HepG2 (cell line): ENCODE data around the gene PREX1. TPM values are rescaled to one million over a fixed set of nuclear protein-coding genes. Genes with fewer than 3 reads are reported as not detected.

ENCODE experiments used
- CBX5 ChIP-seq: sonication (generic); formaldehyde crosslinking; IDR thresholded peaks from 2 replicates; pipeline ENCODE4 v1.4.0; 2020; ENCODE audit warnings: missing genetic modification reagents, borderline replicate concordance
- CEBPG ChIP-seq: IDR thresholded peaks from 2 replicates; pipeline ENCODE4 v1.6.1; 2016
- DMTF1 ChIP-seq: sonication (generic); formaldehyde crosslinking; IDR thresholded peaks from 2 replicates; pipeline ENCODE4 v1.4.0; 2020; ENCODE audit warnings: mild to moderate bottlenecking, missing genetic modification reagents
- DR1 ChIP-seq: sonication (generic); formaldehyde crosslinking; IDR thresholded peaks from 2 replicates; pipeline ENCODE4 v1.8.0; 2021; ENCODE audit warnings: mild to moderate bottlenecking, missing genetic modification reagents, inconsistent platforms
- GABPB1 ChIP-seq: IDR thresholded peaks from 2 replicates; pipeline ENCODE4 v1.6.1; 2016; ENCODE audit warnings: mild to moderate bottlenecking, missing genetic modification reagents, moderate library complexity, missing compliant biosample characterization
- PATZ1 ChIP-seq: sonication (generic); formaldehyde crosslinking; IDR thresholded peaks from 2 replicates; pipeline ENCODE4 v1.4.0; 2020; ENCODE audit warnings: missing genetic modification reagents
- PHF21A ChIP-seq: sonication (generic); formaldehyde crosslinking; IDR thresholded peaks from 2 replicates; pipeline ENCODE4 v1.5.0; 2020; ENCODE audit warnings: mild to moderate bottlenecking, missing genetic modification reagents
- RFX1 ChIP-seq: fragments of 450-650 bp; IDR thresholded peaks from 2 replicates; pipeline ENCODE4 v1.6.1; 2017
- RFX5 ChIP-seq: IDR thresholded peaks from 2 replicates; pipeline ENCODE4 v1.6.1; 2011; ENCODE audit warnings: low read depth, low read length, improper control_type of control experiment
- SNAI1 ChIP-seq: sonication (generic); formaldehyde crosslinking; IDR thresholded peaks from 2 replicates; pipeline ENCODE4 v1.5.0; 2020; ENCODE audit warnings: mild to moderate bottlenecking, missing genetic modification reagents, borderline replicate concordance
- SOX13 ChIP-seq, 3 experiments: fragments of 450-650 bp in 1 of 3; sonication (generic) in 1 of 3; formaldehyde crosslinking in 1 of 3; IDR thresholded peaks in 2 of 3; conservative IDR thresholded peaks in 1 of 3; 2 replicates each; pipeline versions ENCODE4 v1.5.0 to v1.6.1; 2016 to 2020; ENCODE audit warnings: antibody characterized with exemption in 1 of 3, mild to moderate bottlenecking in 1 of 3, missing compliant biosample characterization in 1 of 3, missing genetic modification reagents in 1 of 3, moderate library complexity in 1 of 3
- ZFP91 ChIP-seq: sonication (generic); formaldehyde crosslinking; IDR thresholded peaks from 2 replicates; pipeline ENCODE4 v1.9.0; 2022; ENCODE audit warnings: missing genetic modification reagents, mild to moderate bottlenecking, borderline replicate concordance
- ZMYM3 ChIP-seq: sonication (generic); formaldehyde crosslinking; IDR thresholded peaks from 2 replicates; pipeline ENCODE4 v1.5.1; 2020; ENCODE audit warnings: mild to moderate bottlenecking, missing genetic modification reagents
- ZNF101 ChIP-seq: sonication (generic); formaldehyde crosslinking; IDR thresholded peaks from 2 replicates; pipeline ENCODE4 v1.4.0; 2020; ENCODE audit warnings: mild to moderate bottlenecking, low read depth, missing genetic modification reagents, borderline replicate concordance
- ZNF333 ChIP-seq: sonication (generic); formaldehyde crosslinking; IDR thresholded peaks from 2 replicates; pipeline ENCODE4 v1.4.0; 2020; ENCODE audit warnings: mild to moderate bottlenecking, missing genetic modification reagents, borderline replicate concordance
- ZNF501 ChIP-seq: sonication (generic); formaldehyde crosslinking; IDR thresholded peaks from 2 replicates; pipeline ENCODE4 v1.5.1; 2020; ENCODE audit warnings: mild to moderate bottlenecking, moderate library complexity, missing genetic modification reagents
- ZNF687 ChIP-seq: sonication (generic); formaldehyde crosslinking; IDR thresholded peaks from 2 replicates; pipeline ENCODE4 v1.5.1; 2020; ENCODE audit warnings: mild to moderate bottlenecking, missing genetic modification reagents, moderate library complexity
- ZNF792 ChIP-seq: IDR thresholded peaks from 2 replicates; pipeline ENCODE4 v1.6.1; 2016
- polyA plus RNA-seq, 8 experiments: library from polyadenylated mRNA; depleted of rRNA in 3 of 8; stranded (reverse) in 7 of 8; unstranded in 1 of 8; fragments of >200 nt; fragmentation: Illumina TruSeq in 4 of 8; extraction: Trizol in 4 of 8; gene quantifications; 2 replicates each; pipeline versions ENCODE4 v1.2.1 to v1.2.3, GENCODE V29; 2011 to 2016; ENCODE audit warnings: low read depth in 4 of 8, missing spikeins in 1 of 8, mixed read lengths in 1 of 8; ENCODE audit not compliant: insufficient read depth in 1 of 8
- total RNA-seq, 5 experiments: library from RNA; depleted of rRNA; stranded (reverse); fragments of >200 nt; fragmentation: Illumina TruSeq; extraction: Trizol; gene quantifications; 2 replicates each; pipeline ENCODE4 v1.2.3, GENCODE V29; 2016; ENCODE audit warnings: low read depth in 1 of 5

Gene PREX1
- total and polyA plus RNA-seq, 2 of the 13 experiments (the other 11 are each of a cell fraction or from before 2014, with no cell fraction given): 0.02 to 0.04 TPM

GRCh38 chr20:48697845-48698491 is 129.8 kb downstream of the PREX1 start (continued):
- TF ChIP-seq ZNF101 (CRISPR knock-in tag) (no peak), DR1 (CRISPR knock-in tag) (0 out of 2 replicates have a peak, but pooled peaks have one; percentile 55), ZNF501 (CRISPR knock-in tag) (peak; percentile 57), ZNF687 (CRISPR knock-in tag) (peak; percentile 51; the same call in 1 of the 2 replicates), DMTF1 (CRISPR knock-in tag) (no peak), PATZ1 (peak; percentile 73), SOX13 (IDR thresholded peaks at IDR 0.05) (no peak), SOX13 (CRISPR knock-in tag; conservative IDR thresholded peaks at IDR 0.05 in 1 of 2, IDR thresholded peaks at IDR 0.05 in 1 of 2) (0 out of 4 replicates have a peak, but pooled peaks of 1 of the 2 experiments have one; percentile 25), GABPB1 (CRISPR knock-in tag) (0 out of 2 replicates have a peak, but pooled peaks have one; percentile 13), CEBPG (CRISPR knock-in tag) (peak; percentile 94), ZNF792 (no peak), ZFP91 (CRISPR knock-in tag) (peak; percentile 42; the same call in 1 of the 2 replicates), RFX5 (peak; percentile 94), ZNF333 (0 out of 2 replicates have a peak, but pooled peaks have one; percentile 29), SNAI1 (peak; percentile 43; the same call in 1 of the 2 replicates), PHF21A (CRISPR knock-in tag) (0 out of 2 replicates have a peak, but pooled peaks have one; percentile 53), CBX5 (CRISPR knock-in tag) (peak; percentile 37; the same call in 1 of the 2 replicates), ZMYM3 (CRISPR knock-in tag) (peak; percentile 49; the same call in 1 of the 2 replicates), RFX1 (no peak)
